Prostate gland (tissue), 2 donors: Measurements from ENCODE around the gene STEEP1.
A peak's percentile ranks its signal among the peaks of the same experiment; 100 is the strongest.

Experiments
- CTCF ChIP-seq, 4 experiments: fragments of 200-600 bp in 2 of 4; fragments of 450-650 bp in 2 of 4; sonication (generic) in 2 of 4; IDR thresholded peaks; 1 replicate in 3 of 4; 2 replicates in 1 of 4; pipeline ENCODE4 v1.5.1; 2016 to 2019; ENCODE audit warnings: antibody characterized with exemption in 4 of 4, mild to moderate bottlenecking in 2 of 4, moderate library complexity in 2 of 4
- POLR2A ChIP-seq: fragments of 450-650 bp; IDR thresholded peaks from one replicate; pipeline ENCODE4 v1.6.1; 2016; ENCODE audit warnings: antibody characterized with exemption, mild to moderate bottlenecking
- POLR2AphosphoS5 ChIP-seq: sonication (generic); formaldehyde crosslinking; IDR thresholded peaks from one replicate; pipeline ENCODE4 v1.6.1; 2017; ENCODE audit warnings: antibody characterized with exemption

GRCh38 chrX:119516157-119516702 is 49.0 kb downstream of the STEEP1 start:
- TF ChIP-seq CTCF (IDR thresholded peaks at IDR 0.05) (peak; percentile 33 to 70 (median 54)), POLR2A (no peak), POLR2AphosphoS5 (no peak)
